ENCODE results near the gene KCNK7. TPM values are rescaled to one million over a fixed set of nuclear protein-coding genes. Genes with fewer than 3 reads are reported as not detected.

KCNK7 gene
- total and polyA plus RNA-seq, 2 experiments from 2014 or later = 0.37 TPM; not detected in 1

- Histone ChIP-seq H2AFZ (peak overlapping the region; percentile 7), H3K4me3 (peak overlapping the region; percentile 60), H3K27me3 (no peaks in the 10 kb centered on the region)
These were observed 36.6 kb downstream of the KCNK7 start for GRCh38 chr11:65558930-65559509.

GRCh38 chr11:65558002-65558929 is 37.3 kb downstream of the KCNK7 start, which contains the start of gene LTBP3:
TSS of gene LTBP3 (minus strand) at chr11:65558359. CDS start at chr11:65557959, 400 bp downstream.
- H2AFZ ChIP-seq = peak within 1 kb of the TSS; percentile 36
- DNase-seq (ENCODE audit: low spot score) = peak; percentile 89
- H3K4me1 ChIP-seq (ENCODE audit: insufficient read depth) = peaks cover 59% of the 10 kb centered on the region

More at GRCh38 chr11:65558930-65559509, 36.6 kb downstream of the KCNK7 start:
- Histone ChIP-seq H3K9me2 (replicated peaks; ENCODE audit: insufficient read depth) (no peaks in the 10 kb centered on the region), H3K27ac (peak overlapping the region; percentile 98), H3K4me1 (ENCODE audit: insufficient read depth) (peaks cover 52% of the 10 kb centered on the region), H3K36me3 (replicated peaks; ENCODE audit: insufficient read depth, low read depth) (no peaks in the 10 kb centered on the region), H3K79me2 (peaks cover 28% of the 10 kb centered on the region), H4K20me1 (ENCODE audit: insufficient read depth, poor library complexity, severe bottlenecking) (no peaks in the 10 kb centered on the region), H3K4me2 (peak overlapping the region; percentile 96), H3K9me3 (ENCODE audit: low read depth) (no peaks in the 10 kb centered on the region)
- DNase-seq (ENCODE audit: low spot score) = peak; percentile 72
- no peak for TF ChIP-seq EZH2phosphoT487 (IDR thresholded peaks at IDR 0.05; ENCODE audit: low read depth, severe bottlenecking, unreplicated experiment)
- 65% methylated on average over 18 of the region's 19 CpGs for WGBS (ENCODE audit: low lambda C conversion rate, missing lambda C conversion rate)

GRCh38 chr11:65557280-65558001 is 38.2 kb downstream of the KCNK7 start:
- DNase-seq (ENCODE audit: low spot score) = no peak
- Histone ChIP-seq H3K27me3 (no peaks in the 10 kb centered on the region), H2AFZ (peak overlapping the region; percentile 36), H3K27ac (peak overlapping the region; percentile 98), H4K20me1 (ENCODE audit: insufficient read depth, poor library complexity, severe bottlenecking) (no peaks in the 10 kb centered on the region), H3K9me3 (ENCODE audit: low read depth) (no peaks in the 10 kb centered on the region), H3K4me2 (peak overlapping the region; percentile 96), H3K79me2 (peaks cover 29% of the 10 kb centered on the region), H3K4me1 (ENCODE audit: insufficient read depth) (peaks cover 59% of the 10 kb centered on the region), H3K4me3 (peak overlapping the region; percentile 60), H3K36me3 (replicated peaks; ENCODE audit: insufficient read depth, low read depth) (no peaks in the 10 kb centered on the region), H3K9me2 (replicated peaks; ENCODE audit: insufficient read depth) (no peaks in the 10 kb centered on the region)
- 6% methylated on average over 9 of the region's 47 CpGs for WGBS (ENCODE audit: low lambda C conversion rate, missing lambda C conversion rate)
- TF ChIP-seq EZH2 (IDR thresholded peaks at IDR 0.05; ENCODE audit: borderline replicate concordance) (no peak), EZH2phosphoT487 (IDR thresholded peaks at IDR 0.05; ENCODE audit: low read depth, severe bottlenecking, unreplicated experiment) (no peak), CTCF (IDR thresholded peaks at IDR 0.05; ENCODE audit: poor library complexity) (no peak)

More at GRCh38 chr11:65558002-65558929, 37.3 kb downstream of the KCNK7 start, which contains the start of gene LTBP3:
- no peaks in the 10 kb centered on the region for H4K20me1 ChIP-seq (ENCODE audit: insufficient read depth, poor library complexity, severe bottlenecking)
- peak within 1 kb of the TSS; percentile 98 for H3K27ac ChIP-seq
- H3K27me3 ChIP-seq = no peaks in the 10 kb centered on the region
- WGBS (ENCODE audit: low lambda C conversion rate, missing lambda C conversion rate) = 2% methylated on average over 22 of the region's 79 CpGs
- H3K79me2 ChIP-seq = peaks cover 29% of the 10 kb centered on the region
- no peaks in the 10 kb centered on the region for H3K9me3 ChIP-seq (ENCODE audit: low read depth)
- peak within 1 kb of the TSS; percentile 60 for H3K4me3 ChIP-seq
- TF ChIP-seq EZH2phosphoT487 (IDR thresholded peaks at IDR 0.05; ENCODE audit: low read depth, severe bottlenecking, unreplicated experiment) (no peak), CTCF (IDR thresholded peaks at IDR 0.05; ENCODE audit: poor library complexity) (no peak), EZH2 (IDR thresholded peaks at IDR 0.05; ENCODE audit: borderline replicate concordance) (no peak)
- H3K4me2 ChIP-seq = peak within 1 kb of the TSS; percentile 96
- H3K9me2 ChIP-seq (replicated peaks; ENCODE audit: insufficient read depth) = no peaks in the 10 kb centered on the region
- no peaks in the 10 kb centered on the region for H3K36me3 ChIP-seq (replicated peaks; ENCODE audit: insufficient read depth, low read depth)

Measured in hepatocyte (in vitro differentiated cells).